NT2/D1 (cell line): ENCODE results near the gene IFT57.

Source experiments
- DNase-seq: peaks from one replicate; pipeline ENCODE4 v3.0.0-alpha.2; 2011; ENCODE audit warnings: low read depth, low spot score
- H3K27me3 ChIP-seq: 2 replicates; pipeline ENCODE4 v1.6.0; 2011; ENCODE audit warnings: mild to moderate bottlenecking; ENCODE audit not compliant: insufficient read length, insufficient read depth
- H3K36me3 ChIP-seq: 2 replicates; pipeline ENCODE4 v1.6.1; 2011; ENCODE audit warnings: mild to moderate bottlenecking, low read length, mixed read lengths; ENCODE audit not compliant: insufficient read depth, insufficient read length
- H3K4me1 ChIP-seq: 2 replicates; pipeline ENCODE4 v1.5.1; 2011; ENCODE audit not compliant: insufficient read depth, insufficient read length
- H3K4me3 ChIP-seq: 2 replicates; pipeline ENCODE4 v1.5.1; 2011; ENCODE audit warnings: low read depth; ENCODE audit not compliant: insufficient read length
- H3K9ac ChIP-seq: 2 replicates; pipeline ENCODE4 v1.6.0; 2011; ENCODE audit warnings: low read depth; ENCODE audit not compliant: insufficient read length
- H3K9me3 ChIP-seq: 2 replicates; pipeline ENCODE4 v1.5.1; 2011; ENCODE audit warnings: mild to moderate bottlenecking, low read length; ENCODE audit not compliant: insufficient read depth
- SUZ12 ChIP-seq: IDR thresholded peaks from 2 replicates; pipeline ENCODE4 v1.6.1; 2011; ENCODE audit not compliant: insufficient read length, insufficient read depth; ENCODE audit errors: extremely low read depth
- YY1 ChIP-seq: IDR thresholded peaks from 2 replicates; pipeline ENCODE4 v1.6.1; 2011; ENCODE audit not compliant: insufficient read length, insufficient read depth
- ZNF274 ChIP-seq: IDR thresholded peaks from 2 replicates; pipeline ENCODE4 v1.6.1; 2011; ENCODE audit warnings: mild to moderate bottlenecking, low read depth, low read length

Gene IFT57

GRCh38 chr3:108234387-108234957 is 12.2 kb upstream of the IFT57 start:
- no peaks in the 10 kb centered on the region for H3K9me3 ChIP-seq
- DNase-seq, result no peak
- no peaks in the 10 kb centered on the region for H3K4me1 ChIP-seq
- no peaks in the 10 kb centered on the region for H3K36me3 ChIP-seq
- TF ChIP-seq ZNF274, result no peak
- no peak for TF ChIP-seq YY1
- no peak for TF ChIP-seq SUZ12
- H3K27me3 ChIP-seq, result no peaks in the 10 kb centered on the region
- H3K9ac ChIP-seq, result no peak overlapping the region
- no peak overlapping the region for H3K4me3 ChIP-seq

- DNase-seq, result no peak
- Histone ChIP-seq H3K4me3 (no peak overlapping the region), H3K36me3 (no peaks in the 10 kb centered on the region), H3K27me3 (peaks cover 7% of the 10 kb centered on the region), H3K4me1 (no peaks in the 10 kb centered on the region), H3K9ac (no peak overlapping the region), H3K9me3 (no peaks in the 10 kb centered on the region)
- no peak for TF ChIP-seq SUZ12
- TF ChIP-seq ZNF274, result no peak
- TF ChIP-seq YY1, result no peak
These were observed 6.1 kb upstream of the IFT57 start for GRCh38 chr3:108228286-108228685.

GRCh38 chr3:108227131-108227530 is 4.9 kb upstream of the IFT57 start:
- Histone ChIP-seq H3K4me3 (no peak overlapping the region), H3K36me3 (no peaks in the 10 kb centered on the region), H3K4me1 (no peaks in the 10 kb centered on the region), H3K9ac (no peak overlapping the region), H3K9me3 (no peaks in the 10 kb centered on the region), H3K27me3 (peaks cover 12% of the 10 kb centered on the region)
- DNase-seq, result no peak
- no peak for TF ChIP-seq YY1
- no peak for TF ChIP-seq ZNF274
- TF ChIP-seq SUZ12, result no peak

- no peaks in the 10 kb centered on the region for H3K4me1 ChIP-seq
- TF ChIP-seq ZNF274 (no peak), YY1 (no peak)
- H3K9me3 ChIP-seq, result no peaks in the 10 kb centered on the region
- peaks cover 12% of the 10 kb centered on the region for H3K27me3 ChIP-seq
- DNase-seq, result no peak
- no peak overlapping the region for H3K9ac ChIP-seq
- no peak overlapping the region for H3K4me3 ChIP-seq
- no peaks in the 10 kb centered on the region for H3K36me3 ChIP-seq
These were observed 3.0 kb upstream of the IFT57 start for GRCh38 chr3:108225221-108225620.

- Histone ChIP-seq H3K4me3 (no peak overlapping the region), H3K9me3 (no peaks in the 10 kb centered on the region), H3K27me3 (peaks cover 12% of the 10 kb centered on the region), H3K9ac (no peak overlapping the region), H3K4me1 (no peaks in the 10 kb centered on the region), H3K36me3 (no peaks in the 10 kb centered on the region)
- no peak for DNase-seq
- TF ChIP-seq SUZ12 (no peak), YY1 (no peak)
These were observed 1.7 kb upstream of the IFT57 start for GRCh38 chr3:108223928-108224327.

GRCh38 chr3:108222853-108223565 is 785 bp upstream of the IFT57 start:
- H3K27me3 ChIP-seq, result peaks cover 12% of the 10 kb centered on the region
- H3K36me3 ChIP-seq, result peaks cover 1% of the 10 kb centered on the region
- H3K9me3 ChIP-seq, result no peaks in the 10 kb centered on the region
- peak overlapping the region; percentile 21 for H3K4me3 ChIP-seq
- peak overlapping the region; percentile 34 for H3K9ac ChIP-seq
- no peaks in the 10 kb centered on the region for H3K4me1 ChIP-seq
- DNase-seq, result no peak
- TF ChIP-seq SUZ12, result no peak
- TF ChIP-seq YY1, result no peak
- TF ChIP-seq ZNF274, result no peak

- no peak for DNase-seq
- no peak for TF ChIP-seq YY1
- TF ChIP-seq ZNF274, result no peak
- TF ChIP-seq SUZ12, result no peak
- H3K9me3 ChIP-seq, result no peaks in the 10 kb centered on the region
- peak overlapping the region; percentile 91 for H3K4me3 ChIP-seq
- H3K9ac ChIP-seq, result peak overlapping the region; percentile 84
- H3K27me3 ChIP-seq, result peaks cover 12% of the 10 kb centered on the region
- peaks cover 12% of the 10 kb centered on the region for H3K36me3 ChIP-seq
- H3K4me1 ChIP-seq, result no peaks in the 10 kb centered on the region
These were observed 831 bp downstream of the IFT57 start for GRCh38 chr3:108221393-108221792.

GRCh38 chr3:108219336-108219735 is 2.9 kb downstream of the IFT57 start:
- no peaks in the 10 kb centered on the region for H3K9me3 ChIP-seq
- no peak overlapping the region for H3K4me3 ChIP-seq
- no peak for DNase-seq
- no peak overlapping the region for H3K9ac ChIP-seq
- TF ChIP-seq SUZ12 (no peak), YY1 (no peak), ZNF274 (no peak)
- H3K27me3 ChIP-seq, result peaks cover 12% of the 10 kb centered on the region
- H3K4me1 ChIP-seq, result no peaks in the 10 kb centered on the region
- peaks cover 12% of the 10 kb centered on the region for H3K36me3 ChIP-seq
